ENCODE results near the gene PGR.
"Not testable (repeated sequence)": the region's sequence is repeated elsewhere in the genome, so short reads cannot be mapped to it uniquely, and the experiment has no call there.

Gene PGR

GRCh38 chr11:101045415-101045814 is 84.2 kb downstream of the PGR start:
- no peaks in the 10 kb centered on the region for H3K27me3 Mint-ChIP-seq

GRCh38 chr11:101043940-101044339 is 85.7 kb downstream of the PGR start:
- DNase-seq = no peak
- Mint-ChIP-seq H3K36me3 (no peaks in the 10 kb centered on the region), H3K4me1 (no peaks in the 10 kb centered on the region), H3K9me3 (peaks cover 5% of the 10 kb centered on the region), H3K27ac (no peak overlapping the region), H3K4me3 (no peak overlapping the region), H3K27me3 (no peaks in the 10 kb centered on the region)
- CTCF ChIA-PET = no interaction called here

More at GRCh38 chr11:101045415-101045814, 84.2 kb downstream of the PGR start:
- H3K4me1 Mint-ChIP-seq = no peaks in the 10 kb centered on the region
- H3K9me3 Mint-ChIP-seq = peaks cover 5% of the 10 kb centered on the region
- H3K36me3 Mint-ChIP-seq = no peaks in the 10 kb centered on the region
- DNase-seq = no peak
- no peak overlapping the region for H3K27ac Mint-ChIP-seq
- H3K4me3 Mint-ChIP-seq = no peak overlapping the region
- CTCF ChIA-PET = no interaction called here

- H3K27me3 Mint-ChIP-seq = no peaks in the 10 kb centered on the region
- H3K36me3 Mint-ChIP-seq = no peaks in the 10 kb centered on the region
- no peaks in the 10 kb centered on the region for H3K9me3 Mint-ChIP-seq
- no peak overlapping the region for H3K4me3 Mint-ChIP-seq
- H3K4me1 Mint-ChIP-seq = no peaks in the 10 kb centered on the region
- DNase-seq = no peak
- H3K27ac Mint-ChIP-seq = no peak overlapping the region
- CTCF ChIA-PET = no interaction called here
These were observed 93.7 kb downstream of the PGR start for GRCh38 chr11:101035872-101036271.

GRCh38 chr11:101034076-101034475 is 95.5 kb downstream of the PGR start:
- Mint-ChIP-seq H3K27ac (no peak overlapping the region), H3K4me1 (no peaks in the 10 kb centered on the region), H3K36me3 (no peaks in the 10 kb centered on the region), H3K27me3 (no peaks in the 10 kb centered on the region), H3K4me3 (no peak overlapping the region), H3K9me3 (no peaks in the 10 kb centered on the region)
- no peak for DNase-seq
- CTCF ChIA-PET = no interaction called here

GRCh38 chr11:101032991-101033390 is 96.6 kb downstream of the PGR start:
- Mint-ChIP-seq H3K9me3 (no peaks in the 10 kb centered on the region), H3K36me3 (no peaks in the 10 kb centered on the region), H3K4me3 (no peak overlapping the region), H3K4me1 (no peaks in the 10 kb centered on the region), H3K27me3 (no peaks in the 10 kb centered on the region), H3K27ac (no peak overlapping the region)
- DNase-seq = no peak
- CTCF ChIA-PET = no interaction called here

- Mint-ChIP-seq H3K4me3 (no peak overlapping the region), H3K4me1 (no peaks in the 10 kb centered on the region), H3K36me3 (no peaks in the 10 kb centered on the region), H3K27me3 (no peaks in the 10 kb centered on the region), H3K27ac (no peak overlapping the region), H3K9me3 (no peaks in the 10 kb centered on the region)
- no peak for DNase-seq
- CTCF ChIA-PET = no interaction called here
These were observed 97.9 kb downstream of the PGR start for GRCh38 chr11:101031713-101032112.

GRCh38 chr11:101030692-101031091 is 98.9 kb downstream of the PGR start:
- no peak overlapping the region for H3K27ac Mint-ChIP-seq
- H3K4me1 Mint-ChIP-seq = no peaks in the 10 kb centered on the region
- CTCF ChIA-PET = no interaction called here
- no peak overlapping the region for H3K4me3 Mint-ChIP-seq
- no peaks in the 10 kb centered on the region for H3K9me3 Mint-ChIP-seq
- no peaks in the 10 kb centered on the region for H3K36me3 Mint-ChIP-seq
- no peaks in the 10 kb centered on the region for H3K27me3 Mint-ChIP-seq
- no peak for DNase-seq

GRCh38 chr11:101030015-101030414 is 99.6 kb downstream of the PGR start:
- no peak for DNase-seq
- Mint-ChIP-seq H3K27me3 (no peaks in the 10 kb centered on the region), H3K9me3 (no peaks in the 10 kb centered on the region), H3K27ac (no peak overlapping the region), H3K36me3 (no peaks in the 10 kb centered on the region), H3K4me1 (no peaks in the 10 kb centered on the region), H3K4me3 (no peak overlapping the region)
- CTCF ChIA-PET = no interaction called here

GRCh38 chr11:101028644-101029043 is 101.0 kb downstream of the PGR start:
- H3K4me1 Mint-ChIP-seq = no peaks in the 10 kb centered on the region
- no peaks in the 10 kb centered on the region for H3K9me3 Mint-ChIP-seq
- no peaks in the 10 kb centered on the region for H3K27me3 Mint-ChIP-seq
- H3K27ac Mint-ChIP-seq = no peak overlapping the region
- no peak for DNase-seq
- CTCF ChIA-PET = no interaction called here
- H3K4me3 Mint-ChIP-seq = no peak overlapping the region
- no peaks in the 10 kb centered on the region for H3K36me3 Mint-ChIP-seq

- Mint-ChIP-seq H3K4me1 (no peaks in the 10 kb centered on the region), H3K36me3 (no peaks in the 10 kb centered on the region), H3K4me3 (no peak overlapping the region), H3K9me3 (no peaks in the 10 kb centered on the region), H3K27ac (no peak overlapping the region), H3K27me3 (no peaks in the 10 kb centered on the region)
- DNase-seq = no peak
- CTCF ChIA-PET = no interaction called here
These were observed 107.4 kb downstream of the PGR start for GRCh38 chr11:101022256-101022655.

GRCh38 chr11:101019870-101020269 is 109.7 kb downstream of the PGR start:
- H3K27ac Mint-ChIP-seq = no peak overlapping the region
- no peaks in the 10 kb centered on the region for H3K36me3 Mint-ChIP-seq
- no peaks in the 10 kb centered on the region for H3K4me1 Mint-ChIP-seq
- H3K9me3 Mint-ChIP-seq = no peaks in the 10 kb centered on the region
- H3K4me3 Mint-ChIP-seq = no peak overlapping the region
- H3K27me3 Mint-ChIP-seq = no peaks in the 10 kb centered on the region
- CTCF ChIA-PET = no interaction called here
- no peak for DNase-seq

GRCh38 chr11:101014600-101015285 is 114.9 kb downstream of the PGR start:
- CTCF ChIA-PET = no interaction called here

GRCh38 chr11:101013702-101014101 is 115.9 kb downstream of the PGR start:
- not testable (repeated sequence) for H3K4me3 Mint-ChIP-seq, H3K27me3 Mint-ChIP-seq, DNase-seq

More at GRCh38 chr11:101014600-101015285, 114.9 kb downstream of the PGR start:
- DNase-seq = no peak
- Mint-ChIP-seq H3K36me3 (no peaks in the 10 kb centered on the region), H3K4me3 (no peak overlapping the region), H3K27ac (no peak overlapping the region), H3K27me3 (no peaks in the 10 kb centered on the region), H3K4me1 (no peaks in the 10 kb centered on the region), H3K9me3 (peaks cover 6% of the 10 kb centered on the region)

GRCh38 chr11:101011881-101012280 is 117.7 kb downstream of the PGR start:
- H3K27me3 Mint-ChIP-seq = no peaks in the 10 kb centered on the region
- H3K9me3 Mint-ChIP-seq = peaks cover 6% of the 10 kb centered on the region
- no peaks in the 10 kb centered on the region for H3K4me1 Mint-ChIP-seq
- DNase-seq = no peak
- no peak overlapping the region for H3K27ac Mint-ChIP-seq
- CTCF ChIA-PET = no interaction called here
- H3K36me3 Mint-ChIP-seq = no peaks in the 10 kb centered on the region
- H3K4me3 Mint-ChIP-seq = no peak overlapping the region

More at GRCh38 chr11:101013702-101014101, 115.9 kb downstream of the PGR start:
- H3K4me1 Mint-ChIP-seq, H3K9me3 Mint-ChIP-seq, H3K27ac Mint-ChIP-seq, CTCF ChIA-PET, H3K36me3 Mint-ChIP-seq: not testable (repeated sequence)

- H3K27ac Mint-ChIP-seq = no peak overlapping the region
- no peaks in the 10 kb centered on the region for H3K4me1 Mint-ChIP-seq
- no peak overlapping the region for H3K4me3 Mint-ChIP-seq
- peaks cover 6% of the 10 kb centered on the region for H3K9me3 Mint-ChIP-seq
- H3K27me3 Mint-ChIP-seq = no peaks in the 10 kb centered on the region
- CTCF ChIA-PET = no interaction called here
- DNase-seq = no peak
- H3K36me3 Mint-ChIP-seq = no peaks in the 10 kb centered on the region
These were observed 118.7 kb downstream of the PGR start for GRCh38 chr11:101010899-101011298.

- CTCF ChIA-PET = no interaction called here
- H3K9me3 Mint-ChIP-seq = peaks cover 6% of the 10 kb centered on the region
- no peaks in the 10 kb centered on the region for H3K27me3 Mint-ChIP-seq
- H3K4me3 Mint-ChIP-seq = no peak overlapping the region
- H3K27ac Mint-ChIP-seq = no peak overlapping the region
- no peaks in the 10 kb centered on the region for H3K4me1 Mint-ChIP-seq
- H3K36me3 Mint-ChIP-seq = no peaks in the 10 kb centered on the region
- DNase-seq = no peak
These were observed 119.9 kb downstream of the PGR start for GRCh38 chr11:101009690-101010055.
